NAMALWA (cell line): ENCODE results near the gene ZNF605.
"Not testable (repeated sequence)": the region's sequence is repeated elsewhere in the genome, so short reads cannot be mapped to it uniquely, and the experiment has no call there.

Experiments
- DNase-seq: peaks from one replicate; pipeline ENCODE4 v3.0.0-alpha.2; 2015; ENCODE audit warnings: low spot score

The ZNF605 gene

GRCh38 chr12:132948146-132949066 lies 7.7 kb downstream of the ZNF605 start:
- no peak for DNase-seq

- DNase-seq = no peak
Measured at GRCh38 chr12:132946246-132946820, 9.8 kb downstream of the ZNF605 start.

DNA sequence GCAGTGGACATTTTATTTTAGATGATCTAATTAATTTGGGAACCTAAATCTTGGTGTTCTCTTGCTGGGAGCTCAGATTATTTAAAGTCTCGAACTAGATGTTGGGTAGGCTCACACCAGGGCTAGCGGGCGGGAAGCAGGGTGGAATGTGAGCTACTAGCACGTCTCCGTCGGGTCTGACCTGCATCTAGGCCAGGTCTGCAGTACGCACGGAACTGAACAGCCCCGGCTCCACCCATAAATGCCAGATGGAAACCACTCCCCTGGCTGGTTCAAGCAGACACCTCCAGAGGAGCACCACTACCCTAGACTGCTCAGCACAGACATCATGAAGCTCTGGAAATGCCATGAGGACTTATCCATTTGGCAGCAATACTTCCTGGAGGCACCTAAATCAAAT lies 10.3 kb downstream of the ZNF605 start:
- no peak for DNase-seq

DNA sequence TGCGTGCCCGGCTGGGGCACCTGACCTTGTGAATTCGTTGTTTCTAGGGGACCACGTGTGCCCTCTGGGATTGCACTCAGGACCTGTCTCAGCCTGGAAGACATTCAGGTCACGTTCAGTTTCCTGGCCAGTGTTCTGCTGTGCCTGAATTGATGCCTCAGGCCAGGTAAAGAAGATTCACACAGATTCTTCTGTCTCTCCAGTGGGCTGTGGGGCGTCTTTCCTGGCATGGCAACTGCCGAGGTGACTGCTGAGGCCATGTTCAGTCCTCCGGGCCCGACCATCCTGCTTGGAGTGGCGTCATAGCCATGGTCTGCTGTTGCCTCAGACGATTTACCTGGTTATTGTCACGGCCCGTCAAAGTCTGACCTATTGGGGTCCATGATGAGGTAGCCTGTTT lies 13.5 kb downstream of the ZNF605 start:
- no peak for DNase-seq

GRCh38 chr12:132941336-132941954 lies 14.7 kb downstream of the ZNF605 start:
- DNase-seq = no peak

- DNase-seq = no peak
Measured at GRCh38 chr12:132940071-132940719, 15.9 kb downstream of the ZNF605 start.

GRCh38 chr12:132938807-132939206 lies 17.3 kb downstream of the ZNF605 start:
- DNase-seq = not testable (repeated sequence)

DNA sequence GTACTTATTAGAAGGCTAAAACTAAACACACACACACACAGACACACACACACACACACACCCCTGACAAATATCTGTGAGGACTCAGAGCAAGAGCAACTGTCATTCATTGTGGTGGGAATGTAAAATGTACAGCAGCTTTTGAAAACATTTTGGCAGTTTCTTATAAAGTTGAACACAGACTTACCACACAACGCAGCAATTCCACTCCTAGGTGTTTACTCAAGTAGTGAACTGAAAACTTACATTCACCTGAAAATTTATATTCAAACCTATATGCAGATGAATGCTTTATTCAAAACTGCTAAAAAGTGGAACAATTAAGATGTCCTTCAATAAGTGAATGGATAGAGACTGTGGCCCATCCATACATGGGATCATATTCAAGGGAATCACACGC lies 18.6 kb downstream of the ZNF605 start:
- no peak for DNase-seq

DNA sequence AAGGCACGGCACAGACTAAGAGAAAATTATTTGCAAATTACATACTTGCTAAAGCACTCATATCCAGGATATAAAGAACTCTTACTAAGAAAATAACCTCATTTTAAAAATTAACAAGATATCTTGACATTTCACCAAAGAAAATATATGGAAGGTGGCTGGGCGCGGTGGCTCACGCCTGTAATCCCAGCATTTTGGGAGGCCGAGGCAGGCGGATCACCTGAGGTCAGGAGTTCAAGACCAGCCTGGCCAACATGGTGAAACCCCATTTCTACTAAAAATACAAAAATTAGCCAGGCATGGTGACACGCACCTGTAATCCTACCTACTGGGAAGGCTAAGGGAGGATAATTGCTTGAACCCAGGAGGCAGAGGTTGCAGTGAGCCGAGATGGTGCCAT lies 19.2 kb downstream of the ZNF605 start:
- DNase-seq = not testable (repeated sequence)

- DNase-seq = no peak
Measured at GRCh38 chr12:132936163-132936562, 19.9 kb downstream of the ZNF605 start.

GRCh38 chr12:132926415-132926833 lies 29.7 kb downstream of the ZNF605 start:
- no peak for DNase-seq

- DNase-seq = peak; percentile 20
Measured at GRCh38 chr12:132925597-132926414, 30.3 kb downstream of the ZNF605 start.

DNA sequence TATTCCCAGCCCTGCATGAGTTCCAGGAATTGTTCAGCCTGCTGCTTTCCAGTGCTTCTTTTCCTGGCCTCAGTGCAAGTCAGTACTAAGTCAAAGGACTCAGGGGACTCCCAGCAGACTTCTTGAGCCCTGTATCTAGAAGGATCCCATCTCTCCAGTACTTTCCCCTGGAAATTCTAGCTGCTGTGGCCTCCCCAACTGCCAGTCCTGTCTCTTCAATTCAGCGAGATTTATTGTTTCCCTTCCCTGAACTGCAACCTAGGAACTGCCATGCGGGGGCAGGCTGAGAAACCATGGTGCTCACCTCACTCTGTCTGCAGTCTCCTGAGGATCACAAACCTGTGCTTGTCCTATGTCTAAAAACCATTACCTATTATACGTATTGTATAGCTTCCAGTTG lies 31.8 kb downstream of the ZNF605 start:
- DNase-seq = no peak

- no peak for DNase-seq
Measured at GRCh38 chr12:132923356-132923909, 32.7 kb downstream of the ZNF605 start.

DNA sequence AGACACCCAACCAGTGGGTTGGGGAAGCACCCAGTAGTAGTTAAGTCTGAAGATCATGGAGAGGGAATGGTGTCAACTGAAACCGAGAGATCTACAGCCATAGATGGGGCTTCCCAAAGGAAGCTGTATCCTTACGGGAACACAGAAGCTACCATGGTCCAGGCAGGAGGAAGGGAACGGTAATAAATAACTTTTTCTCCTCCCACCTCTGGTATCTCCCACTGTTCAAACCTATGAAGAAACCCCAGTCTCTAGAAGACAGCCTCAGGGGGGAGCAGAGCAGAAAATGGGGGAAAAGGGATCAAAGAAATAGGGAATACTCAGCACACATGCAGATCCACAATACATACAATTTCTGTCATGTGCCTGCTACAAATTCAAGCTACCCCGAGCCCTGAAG lies 33.4 kb downstream of the ZNF605 start:
- DNase-seq = no peak

DNA sequence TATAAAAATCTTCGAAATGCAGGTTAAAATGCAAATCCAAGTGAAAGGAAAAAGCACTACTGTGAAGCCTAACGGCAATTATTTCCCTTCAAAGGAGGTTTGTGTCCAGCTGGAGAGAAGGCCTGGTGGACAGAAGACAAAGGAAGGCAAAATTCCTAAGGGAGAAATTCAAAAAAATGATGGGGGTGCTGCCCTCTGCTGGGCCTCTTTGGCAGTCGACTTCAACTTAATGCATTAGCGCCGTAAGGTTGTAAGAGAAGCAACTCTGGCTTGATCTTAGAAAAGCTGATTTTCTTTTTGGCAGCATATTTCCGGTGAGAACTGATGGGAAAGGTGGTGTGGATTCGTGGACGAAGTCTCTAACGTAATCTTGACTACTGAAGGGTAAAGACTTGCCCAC lies 34.4 kb downstream of the ZNF605 start:
- no peak for DNase-seq

- no peak for DNase-seq
Measured at GRCh38 chr12:132918680-132919079, 37.4 kb downstream of the ZNF605 start.

DNA sequence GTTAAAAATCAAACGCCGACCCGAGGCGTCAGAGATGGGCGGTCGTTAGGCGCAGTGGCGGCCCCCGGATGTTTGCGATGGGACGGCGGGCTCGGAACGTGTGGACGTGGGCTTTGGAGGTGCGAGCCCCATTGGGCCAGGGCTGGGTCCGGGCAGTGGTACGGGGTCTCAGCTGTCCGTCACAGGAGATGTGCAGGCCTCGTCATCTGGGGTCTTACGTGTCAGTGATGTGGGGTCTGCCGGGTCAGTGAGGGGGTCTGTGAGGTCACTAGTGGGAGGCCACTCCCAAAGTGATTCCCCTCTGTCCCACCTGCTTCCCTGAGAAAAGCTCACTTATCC lies 47.1 kb downstream of the ZNF605 start:
- DNase-seq = no peak

- DNase-seq = no peak
Measured at GRCh38 chr12:132908145-132909029, 47.7 kb downstream of the ZNF605 start.

GRCh38 chr12:132907789-132908144 lies 48.3 kb downstream of the ZNF605 start:
- not testable (repeated sequence) for DNase-seq

- no peak for DNase-seq
Measured at GRCh38 chr12:132907216-132907615, 48.9 kb downstream of the ZNF605 start.
